ENCODE measurements around the gene ZDHHC7. TPM values are rescaled to one million over a fixed set of nuclear protein-coding genes. Genes with fewer than 3 reads are reported as not detected.

Gene ZDHHC7
- total RNA-seq, 1 donor from 2014 or later, result 26.9 TPM

GRCh38 chr16:84937196-84938005 lies 73.9 kb downstream of the ZDHHC7 start:
- Mint-ChIP-seq H3K4me3 (no peak overlapping the region), H3K36me3 (ENCODE audit: low read depth) (no peaks in the 10 kb centered on the region), H3K4me1 (no peaks in the 10 kb centered on the region), H3K27me3 (peaks cover 3% of the 10 kb centered on the region), H3K9me3 (no peaks in the 10 kb centered on the region), H3K27ac (no peak overlapping the region)
- ATAC-seq (ENCODE audit: low read depth) (no peak), DNase-seq (no peak)
- POLR2A ChIA-PET, result no interaction called here
- CTCF ChIA-PET, result no interaction called here
- TF ChIP-seq CTCF (IDR thresholded peaks at IDR 0.05), result no peak
- intact Hi-C loops (cut with micrococcal nuclease), result no loop called here

- intact Hi-C loops (cut with micrococcal nuclease), result no loop called here
- CTCF ChIA-PET, result no interaction called here
- no peaks in the 10 kb centered on the region for H3K27me3 Mint-ChIP-seq
- no peak for TF ChIP-seq CTCF (IDR thresholded peaks at IDR 0.05)
- H3K9me3 Mint-ChIP-seq, result no peaks in the 10 kb centered on the region
- H3K4me3 Mint-ChIP-seq, result no peak overlapping the region
- DNase-seq (no peak), ATAC-seq (ENCODE audit: low read depth) (no peak)
- H3K36me3 Mint-ChIP-seq (ENCODE audit: low read depth), result no peaks in the 10 kb centered on the region
- H3K27ac Mint-ChIP-seq, result no peak overlapping the region
- POLR2A ChIA-PET, result no interaction called here
- no peaks in the 10 kb centered on the region for H3K4me1 Mint-ChIP-seq
Observed at GRCh38 chr16:84933774-84934631, 77.3 kb downstream of the ZDHHC7 start.

- no peak for TF ChIP-seq CTCF (IDR thresholded peaks at IDR 0.05)
Observed at GRCh38 chr16:84932681-84933080, 78.7 kb downstream of the ZDHHC7 start.

GRCh38 chr16:84931506-84931905 lies 79.8 kb downstream of the ZDHHC7 start:
- intact Hi-C loops (cut with micrococcal nuclease), result no loop called here
- Mint-ChIP-seq H3K9me3 (no peaks in the 10 kb centered on the region), H3K27me3 (no peaks in the 10 kb centered on the region), H3K4me3 (no peak overlapping the region), H3K27ac (no peak overlapping the region), H3K36me3 (ENCODE audit: low read depth) (no peaks in the 10 kb centered on the region), H3K4me1 (no peaks in the 10 kb centered on the region)
- no peak for DNase-seq
- ChIA-PET POLR2A (no interaction called here), CTCF (no interaction called here)
- no peak for TF ChIP-seq CTCF (IDR thresholded peaks at IDR 0.05)
- no peak for ATAC-seq (ENCODE audit: low read depth)

More at GRCh38 chr16:84932681-84933080, 78.7 kb downstream of the ZDHHC7 start:
- intact Hi-C loops (cut with micrococcal nuclease), result no loop called here
- no peaks in the 10 kb centered on the region for H3K4me1 Mint-ChIP-seq
- H3K4me3 Mint-ChIP-seq, result no peak overlapping the region
- no peaks in the 10 kb centered on the region for H3K9me3 Mint-ChIP-seq
- H3K36me3 Mint-ChIP-seq (ENCODE audit: low read depth), result no peaks in the 10 kb centered on the region
- H3K27me3 Mint-ChIP-seq, result no peaks in the 10 kb centered on the region
- ATAC-seq (ENCODE audit: low read depth) (no peak), DNase-seq (no peak)
- H3K27ac Mint-ChIP-seq, result no peak overlapping the region
- ChIA-PET POLR2A (no interaction called here), CTCF (no interaction called here)

GRCh38 chr16:84931107-84931494 lies 80.2 kb downstream of the ZDHHC7 start:
- ChIA-PET POLR2A (no interaction called here), CTCF (no interaction called here)
- no peak for ATAC-seq (ENCODE audit: low read depth)
- H3K36me3 Mint-ChIP-seq (ENCODE audit: low read depth), result no peaks in the 10 kb centered on the region
- intact Hi-C loops (cut with micrococcal nuclease), result no loop called here
- no peaks in the 10 kb centered on the region for H3K9me3 Mint-ChIP-seq
- no peaks in the 10 kb centered on the region for H3K27me3 Mint-ChIP-seq
- H3K4me3 Mint-ChIP-seq, result no peak overlapping the region
- no peaks in the 10 kb centered on the region for H3K4me1 Mint-ChIP-seq
- DNase-seq, result no peak
- no peak for TF ChIP-seq CTCF (IDR thresholded peaks at IDR 0.05)
- H3K27ac Mint-ChIP-seq, result no peak overlapping the region

Measured in activated B cell treated with CpG ODN at 0.5 μM for 24 hours (primary cell).